CD4-positive, alpha-beta T cell (primary cell): ENCODE data around the gene PTPRE. TPM values are rescaled to one million over a fixed set of nuclear protein-coding genes. Genes with fewer than 3 reads are reported as not detected.

Source experiments
- ATAC-seq: fragments of 200-7000 bp; cut with Tn5 transposase; one replicate; pipeline ENCODE4 v1.10.0; 2022; ENCODE audit warnings: mild to moderate bottlenecking; ENCODE audit not compliant: poor library complexity
- CTCF ChIA-PET: fragments of 350-600 bp; sonication (Branson Sonifier 250); formaldehyde crosslinking; loops from one replicate; lab custom pipeline; 2021; ENCODE audit warnings: antibody characterized with exemption, inconsistent platforms; lab: Charles Lee
- POLR2A ChIA-PET: fragments of 350-600 bp; sonication (Branson Sonifier 250); formaldehyde crosslinking; loops from one replicate; lab custom pipeline; 2021; ENCODE audit warnings: antibody characterized with exemption, inconsistent platforms; lab: Charles Lee
- DNase-seq, 14 experiments: peaks; one replicate each; pipeline ENCODE4 v3.0.0-alpha.2; 2013 to 2020; ENCODE audit warnings: mixed read lengths in 2 of 14
- H3K27ac ChIP-seq, 2 donors: one replicate each; pipeline versions ENCODE4 v1.5.1 to v1.7.0; 2013; ENCODE audit warnings: low read length in 2 of 2, low read depth in 1 of 2, mild to moderate bottlenecking in 1 of 2
- H3K27me3 ChIP-seq, 2 experiments: 1 replicate in 1 of 2; 2 replicates in 1 of 2; pipeline versions ENCODE4 v1.6.1 to v1.7.0; 2013; ENCODE audit warnings: low read length in 2 of 2, control low read depth in 1 of 2, mild to moderate bottlenecking in 1 of 2, moderate library complexity in 1 of 2; ENCODE audit not compliant: insufficient read depth in 2 of 2, control insufficient read depth in 1 of 2
- H3K36me3 ChIP-seq: one replicate; pipeline ENCODE4 v1.6.1; 2013; ENCODE audit warnings: low read length, control low read depth; ENCODE audit not compliant: insufficient read depth
- H3K4me1 ChIP-seq: one replicate; pipeline ENCODE4 v1.6.1; 2013; ENCODE audit warnings: low read length, control low read depth; ENCODE audit not compliant: insufficient read depth
- H3K4me3 ChIP-seq: one replicate; pipeline ENCODE4 v1.5.1; 2013; ENCODE audit warnings: mild to moderate bottlenecking, low read length, moderate library complexity
- H3K9me3 ChIP-seq, 2 experiments: 1 replicate in 1 of 2; 2 replicates in 1 of 2; pipeline versions ENCODE4 v1.6.1 to v1.7.0; 2013; ENCODE audit warnings: low read length in 2 of 2, mild to moderate bottlenecking in 2 of 2, control low read depth in 1 of 2, moderate library complexity in 1 of 2; ENCODE audit not compliant: control insufficient read depth in 1 of 2, insufficient read depth in 1 of 2
- H3K27ac Mint-ChIP-seq: one replicate; pipeline ENCODE4 v1.8.0; 2020; ENCODE audit warnings: mixed read lengths
- H3K27me3 Mint-ChIP-seq: one replicate; pipeline ENCODE4 v1.8.0; 2021; ENCODE audit warnings: mixed read lengths
- H3K36me3 Mint-ChIP-seq: one replicate; pipeline ENCODE4 v1.8.0; 2021; ENCODE audit warnings: low read depth, mixed read lengths
- H3K4me1 Mint-ChIP-seq: one replicate; pipeline ENCODE4 v1.8.0; 2021; ENCODE audit warnings: low read depth, mixed read lengths
- H3K4me3 Mint-ChIP-seq: one replicate; pipeline ENCODE4 v1.8.0; 2020; ENCODE audit warnings: mild to moderate bottlenecking, mixed read lengths
- H3K9me3 Mint-ChIP-seq: one replicate; pipeline ENCODE4 v1.8.0; 2020; ENCODE audit warnings: mixed read lengths
- CTCF ChIP-seq: fragments of 200-600 bp; IDR thresholded peaks from one replicate; pipeline ENCODE4 v1.8.0; 2022; ENCODE audit warnings: antibody characterized with exemption, mild to moderate bottlenecking
- intact Hi-C, 2 experiments: fragments of 100-400 bp; cut with DNase I in 1 of 2; cut with micrococcal nuclease in 1 of 2; formaldehyde crosslinking; loops; one replicate each; pipeline versions ENCODE4 v1.15.1 to v1.9.0; 2023 to 2025; cut with DNase I, micrococcal nuclease
- total RNA-seq, 174 experiments: library from RNA in 2 of 174; stranded (reverse) in 2 of 174; gene quantifications; one replicate each; pipeline ENCODE4 v1.2.3 and lab custom pipeline; 2021 to 2026

The PTPRE gene
- total RNA-seq, 2 experiments from 2014 or later: 47.6 to 55.1 TPM

- Histone ChIP-seq H3K27ac (peak overlapping the region in 1 of 2 donors; percentile 13), H3K4me3 (no peak overlapping the region), H3K4me1 (peaks cover 28% of the 10 kb centered on the region), H3K27me3 (no peaks in the 10 kb centered on the region), H3K9me3 (no peaks in the 10 kb centered on the region), H3K36me3 (no peaks in the 10 kb centered on the region)
- H3K27ac Mint-ChIP-seq: peak overlapping the region; percentile 54
- no peaks in the 10 kb centered on the region for H3K9me3 Mint-ChIP-seq
- POLR2A ChIA-PET: interaction anchor here (1.1 to 1.7 kb wide), 2 partner anchors 20 to 23 kb away, joined by 5 read pairs; no protein-coding TSS in a partner anchor
- CTCF ChIA-PET: no interaction called here
- no peaks in the 10 kb centered on the region for H3K27me3 Mint-ChIP-seq
- H3K4me3 Mint-ChIP-seq: no peak overlapping the region
- peaks cover 38% of the 10 kb centered on the region for H3K4me1 Mint-ChIP-seq
- no peak for ATAC-seq
- intact Hi-C loops: no loop called here
- peak in 1 of 14 experiments; percentile 37 for DNase-seq
- TF ChIP-seq CTCF: no peak
- H3K36me3 Mint-ChIP-seq: no peaks in the 10 kb centered on the region
Observed at GRCh38 chr10:128102480-128103228, 195.8 kb downstream of the PTPRE start.

GRCh38 chr10:128103229-128103714 lies 196.4 kb downstream of the PTPRE start:
- Mint-ChIP-seq H3K36me3 (no peaks in the 10 kb centered on the region), H3K4me1 (peaks cover 38% of the 10 kb centered on the region), H3K27ac (peak overlapping the region; percentile 54), H3K9me3 (no peaks in the 10 kb centered on the region), H3K27me3 (no peaks in the 10 kb centered on the region), H3K4me3 (no peak overlapping the region)
- intact Hi-C loops: no loop called here
- no peak for TF ChIP-seq CTCF
- ATAC-seq (peak; percentile 85), DNase-seq (peak in 9 of 14 experiments; percentile 17 to 76 (median 30))
- Histone ChIP-seq H3K4me1 (peaks cover 28% of the 10 kb centered on the region), H3K27me3 (no peaks in the 10 kb centered on the region), H3K27ac (peak overlapping the region in 1 of 2 donors; percentile 13), H3K4me3 (no peak overlapping the region), H3K9me3 (no peaks in the 10 kb centered on the region), H3K36me3 (no peaks in the 10 kb centered on the region)
- POLR2A ChIA-PET: interaction anchor here (1.1 to 1.7 kb wide), 2 partner anchors 20 to 22 kb away, joined by 5 read pairs; no protein-coding TSS in a partner anchor
- CTCF ChIA-PET: interaction anchor here (0.7 kb wide), 1 partner anchor 34 kb away, joined by 4 read pairs; no protein-coding TSS in a partner anchor

GRCh38 chr10:128105383-128105782 lies 198.5 kb downstream of the PTPRE start:
- TF ChIP-seq CTCF: no peak

More at GRCh38 chr10:128105383-128105782, 198.5 kb downstream of the PTPRE start:
- Mint-ChIP-seq H3K27me3 (no peaks in the 10 kb centered on the region), H3K4me1 (peaks cover 38% of the 10 kb centered on the region), H3K27ac (no peak overlapping the region), H3K4me3 (no peak overlapping the region), H3K9me3 (no peaks in the 10 kb centered on the region), H3K36me3 (no peaks in the 10 kb centered on the region)
- ATAC-seq (no peak), DNase-seq (no peak)
- Histone ChIP-seq H3K4me1 (peaks cover 28% of the 10 kb centered on the region), H3K9me3 (no peaks in the 10 kb centered on the region), H3K36me3 (no peaks in the 10 kb centered on the region), H3K27ac (no peak overlapping the region), H3K4me3 (no peak overlapping the region), H3K27me3 (no peaks in the 10 kb centered on the region)
- intact Hi-C loops: no loop called here
- CTCF ChIA-PET: no interaction called here
- POLR2A ChIA-PET: no interaction called here
